OCI-LY7 (cell line): Measurements from ENCODE around the gene MDH2. TPM values are rescaled to one million over a fixed set of nuclear protein-coding genes. Genes with fewer than 3 reads are reported as not detected.
"Not testable (repeated sequence)": the region's sequence is repeated elsewhere in the genome, so short reads cannot be mapped to it uniquely, and the experiment has no call there.

Source experiments
- BruUV-seq: library from RNA; stranded (reverse); fragments of 400-500 nt; replicated peaks from 2 replicates; lab custom pipeline; 2021; lab: Mats Ljungman, UMichigan
- CTCF ChIA-PET: fragments of 300-600 bp; sonication (Branson Sonifier 250); formaldehyde crosslinking; loops from one replicate; lab custom pipeline; 2022; ENCODE audit warnings: antibody characterized with exemption; ENCODE audit not compliant: unreplicated experiment; lab: Charles Lee
- POLR2A ChIA-PET: fragments of 300-600 bp; sonication (Branson Sonifier 250); formaldehyde crosslinking; loops from one replicate; lab custom pipeline; 2022; ENCODE audit warnings: antibody characterized with exemption; lab: Charles Lee
- DNase-seq: peaks from one replicate; pipeline ENCODE4 v3.0.0-alpha.2; 2015; ENCODE audit warnings: low spot score
- H2AFZ ChIP-seq: fragments of 200-600 bp; sonication (generic), shearing (Covaris generic); 2 replicates; pipeline ENCODE4 v1.6.1; 2014; ENCODE audit warnings: mild to moderate bottlenecking, antibody characterized with exemption, low read length, moderate library complexity
- H3K27ac ChIP-seq: fragments of 200-600 bp; sonication (generic); 2 replicates; pipeline ENCODE4 v1.5.1; 2014; ENCODE audit warnings: mixed run types, low read depth, mild to moderate bottlenecking, moderate library complexity, low read length, inconsistent platforms; ENCODE audit not compliant: poor library complexity, severe bottlenecking
- H3K36me3 ChIP-seq: fragments of 200-600 bp; sonication (generic); 2 replicates; pipeline ENCODE4 v1.6.1; 2014; ENCODE audit warnings: mild to moderate bottlenecking, antibody characterized with exemption, low read length, moderate library complexity, mixed read lengths; ENCODE audit not compliant: insufficient read depth
- H3K4me1 ChIP-seq: fragments of 200-600 bp; sonication (generic); 2 replicates; pipeline ENCODE4 v1.5.1; 2014; ENCODE audit warnings: mild to moderate bottlenecking, low read length; ENCODE audit not compliant: insufficient read depth, poor library complexity, severe bottlenecking
- H3K4me2 ChIP-seq: fragments of 200-600 bp; sonication (generic); 2 replicates; pipeline ENCODE4 v1.6.1; 2014; ENCODE audit warnings: mild to moderate bottlenecking, low read length
- H3K4me3 ChIP-seq: fragments of 200-600 bp; sonication (generic); 2 replicates; pipeline ENCODE4 v1.5.1; 2014; ENCODE audit warnings: mild to moderate bottlenecking, low read depth, low read length; ENCODE audit not compliant: poor library complexity, severe bottlenecking
- H3K79me2 ChIP-seq: fragments of 200-600 bp; sonication (generic); 2 replicates; pipeline ENCODE4 v1.6.1; 2016; ENCODE audit warnings: low read depth, mild to moderate bottlenecking, low read length, moderate library complexity, mixed read lengths; ENCODE audit not compliant: insufficient read depth
- H3K9me2 ChIP-seq: fragments of 200-600 bp; sonication (generic); 2 replicates; pipeline ENCODE4 v1.6.1; 2016; ENCODE audit warnings: mild to moderate bottlenecking, low read length, mixed read lengths; ENCODE audit not compliant: insufficient read depth
- H3K9me3 ChIP-seq: fragments of 200-600 bp; sonication (generic); 2 replicates; pipeline ENCODE4 v1.6.1; 2014; ENCODE audit warnings: mild to moderate bottlenecking, mixed run types, low read length, mixed read lengths
- H4K20me1 ChIP-seq: fragments of 200-600 bp; sonication (generic); 2 replicates; pipeline ENCODE4 v1.6.1; 2014; ENCODE audit warnings: mild to moderate bottlenecking, antibody characterized with exemption, low read length, moderate library complexity, mixed read lengths; ENCODE audit not compliant: insufficient read depth
- EZH2phosphoT487 ChIP-seq: fragments of 200-600 bp; sonication (generic); IDR thresholded peaks from 2 replicates; pipeline ENCODE4 v1.6.1; 2018; ENCODE audit warnings: low read depth, borderline replicate concordance, mild to moderate bottlenecking, mixed run types, antibody characterized with exemption, low read length, moderate library complexity, mixed read lengths
- intact Hi-C: fragments of 100-400 bp; cut with micrococcal nuclease; formaldehyde crosslinking; loops from one replicate; pipeline ENCODE4 v1.10.0; 2022; ENCODE audit not compliant: unreplicated experiment
- total RNA-seq, 2 experiments: library from RNA; depleted of rRNA in 1 of 2; stranded (reverse); fragments of >200 nt in 1 of 2; shearing (Covaris generic) in 1 of 2; gene quantifications; 2 replicates each; pipeline ENCODE4 v1.2.3, GENCODE V29; 2014 to 2022
- TF ChIP-seq, protein P1 (sequence below): fragments of 200-600 bp; sonication (generic); conservative IDR thresholded peaks from 2 replicates; pipeline ENCODE4 v1.5.1; 2014; ENCODE audit warnings: mild to moderate bottlenecking, antibody characterized with exemption, low read length, moderate library complexity, mixed read lengths

MDH2 gene
- total RNA-seq, 2 experiments from 2014 or later: 155 to 253 TPM

DNA sequence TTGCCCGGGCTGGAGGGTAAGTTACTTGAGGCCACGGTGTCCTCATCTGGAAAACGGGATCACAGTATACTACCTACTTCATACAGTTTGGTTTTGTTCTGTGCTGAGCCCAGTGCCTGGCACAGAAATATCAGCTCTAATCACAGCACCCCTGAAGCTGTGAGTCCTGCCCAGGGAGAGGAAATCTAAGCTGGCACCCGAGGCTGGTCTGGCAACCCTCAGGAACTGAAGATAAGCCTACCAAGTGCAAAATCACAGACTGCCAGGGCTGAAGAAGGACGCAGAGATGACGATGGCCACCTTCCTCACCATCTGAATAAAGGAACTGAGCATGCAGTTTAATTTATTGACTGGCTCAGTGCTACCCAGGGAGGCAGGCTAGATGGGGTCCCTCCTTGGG, 45.8 kb upstream of the MDH2 start:
- no peak overlapping the region for H3K4me3 ChIP-seq
- no peak for TF ChIP-seq EZH2phosphoT487
- TF ChIP-seq, protein P1, sequence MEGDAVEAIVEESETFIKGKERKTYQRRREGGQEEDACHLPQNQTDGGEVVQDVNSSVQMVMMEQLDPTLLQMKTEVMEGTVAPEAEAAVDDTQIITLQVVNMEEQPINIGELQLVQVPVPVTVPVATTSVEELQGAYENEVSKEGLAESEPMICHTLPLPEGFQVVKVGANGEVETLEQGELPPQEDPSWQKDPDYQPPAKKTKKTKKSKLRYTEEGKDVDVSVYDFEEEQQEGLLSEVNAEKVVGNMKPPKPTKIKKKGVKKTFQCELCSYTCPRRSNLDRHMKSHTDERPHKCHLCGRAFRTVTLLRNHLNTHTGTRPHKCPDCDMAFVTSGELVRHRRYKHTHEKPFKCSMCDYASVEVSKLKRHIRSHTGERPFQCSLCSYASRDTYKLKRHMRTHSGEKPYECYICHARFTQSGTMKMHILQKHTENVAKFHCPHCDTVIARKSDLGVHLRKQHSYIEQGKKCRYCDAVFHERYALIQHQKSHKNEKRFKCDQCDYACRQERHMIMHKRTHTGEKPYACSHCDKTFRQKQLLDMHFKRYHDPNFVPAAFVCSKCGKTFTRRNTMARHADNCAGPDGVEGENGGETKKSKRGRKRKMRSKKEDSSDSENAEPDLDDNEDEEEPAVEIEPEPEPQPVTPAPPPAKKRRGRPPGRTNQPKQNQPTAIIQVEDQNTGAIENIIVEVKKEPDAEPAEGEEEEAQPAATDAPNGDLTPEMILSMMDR: no peak
- H3K79me2 ChIP-seq: no peaks in the 10 kb centered on the region
- no peak overlapping the region for H3K27ac ChIP-seq
- no peak overlapping the region for H3K4me2 ChIP-seq
- peaks cover 21% of the 10 kb centered on the region for H3K36me3 ChIP-seq
- no peaks in the 10 kb centered on the region for H4K20me1 ChIP-seq
- DNase-seq: no peak
- H3K9me3 ChIP-seq: no peaks in the 10 kb centered on the region
- no TSS peak for BruUV-seq
- H2AFZ ChIP-seq: no peak overlapping the region
- no peaks in the 10 kb centered on the region for H3K4me1 ChIP-seq
- CTCF ChIA-PET: no interaction called here
- POLR2A ChIA-PET: interaction anchor here (0.6 kb wide), 1 partner anchor 29 kb away, joined by 7 read pairs; no protein-coding TSS in a partner anchor
- intact Hi-C loops: no loop called here
- H3K9me2 ChIP-seq: no peaks in the 10 kb centered on the region

DNA sequence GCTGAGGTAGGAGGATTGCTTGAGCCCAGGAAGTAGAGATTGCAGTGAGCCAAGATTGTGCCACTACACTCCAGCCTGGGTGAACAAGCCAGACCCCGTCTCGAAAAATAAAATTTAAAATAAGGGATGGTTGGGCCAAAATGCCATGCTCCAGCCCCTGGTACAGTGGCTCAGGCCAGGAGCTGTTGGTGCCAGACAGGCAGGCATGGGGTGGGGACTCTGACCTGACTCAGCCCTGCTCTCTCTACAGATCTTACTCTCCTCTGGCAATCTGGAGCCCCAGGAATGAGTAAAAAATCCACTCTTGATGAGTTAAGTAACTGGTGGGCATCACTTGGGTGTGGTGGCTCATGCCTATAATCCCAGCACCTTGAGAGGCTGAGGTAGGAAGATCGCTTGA, 45.1 kb upstream of the MDH2 start:
- Histone ChIP-seq H3K27ac (no peak overlapping the region), H2AFZ (no peak overlapping the region), H3K36me3 (peaks cover 21% of the 10 kb centered on the region), H3K4me3 (no peak overlapping the region), H3K9me3 (no peaks in the 10 kb centered on the region), H3K4me1 (no peaks in the 10 kb centered on the region), H3K9me2 (no peaks in the 10 kb centered on the region), H3K4me2 (no peak overlapping the region), H4K20me1 (no peaks in the 10 kb centered on the region), H3K79me2 (no peaks in the 10 kb centered on the region)
- ChIA-PET POLR2A (interaction anchor here (0.6 kb wide), 1 partner anchor 28 kb away, joined by 7 read pairs; no protein-coding TSS in a partner anchor), CTCF (no interaction called here)
- no peak for DNase-seq
- TF ChIP-seq EZH2phosphoT487: no peak
- TF ChIP-seq, protein P1: no peak
- intact Hi-C loops: no loop called here
- BruUV-seq: no TSS peak

DNA sequence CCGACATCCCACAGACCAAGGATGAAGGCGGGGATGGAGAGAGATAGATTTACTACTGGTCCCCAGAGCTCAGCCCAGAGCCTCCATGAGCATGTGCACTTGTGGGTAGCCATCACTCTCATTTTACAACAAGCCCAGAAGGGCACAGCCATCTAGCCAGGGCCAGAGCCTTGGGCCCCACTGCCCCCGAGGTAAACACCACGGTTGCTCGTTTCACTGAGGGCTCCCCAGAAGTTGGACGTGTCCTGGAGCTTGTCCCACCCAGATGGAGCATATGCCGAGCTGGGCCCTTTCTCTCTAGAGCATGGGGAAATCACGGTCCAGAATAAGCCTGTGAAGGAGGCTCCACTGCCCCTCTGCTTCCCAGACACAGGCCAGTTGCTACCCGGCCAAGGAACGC, 44.6 kb upstream of the MDH2 start:
- H3K27ac ChIP-seq: no peak overlapping the region
- no peaks in the 10 kb centered on the region for H4K20me1 ChIP-seq
- H3K4me3 ChIP-seq: no peak overlapping the region
- no TSS peak for BruUV-seq
- H3K9me3 ChIP-seq: no peaks in the 10 kb centered on the region
- POLR2A ChIA-PET: no interaction called here
- H3K36me3 ChIP-seq: peaks cover 21% of the 10 kb centered on the region
- intact Hi-C loops: no loop called here
- no peak overlapping the region for H3K4me2 ChIP-seq
- no peak for DNase-seq
- TF ChIP-seq, protein P1: no peak
- TF ChIP-seq EZH2phosphoT487: no peak
- no peak overlapping the region for H2AFZ ChIP-seq
- CTCF ChIA-PET: no interaction called here
- H3K9me2 ChIP-seq: no peaks in the 10 kb centered on the region
- no peaks in the 10 kb centered on the region for H3K79me2 ChIP-seq
- H3K4me1 ChIP-seq: no peaks in the 10 kb centered on the region

DNA sequence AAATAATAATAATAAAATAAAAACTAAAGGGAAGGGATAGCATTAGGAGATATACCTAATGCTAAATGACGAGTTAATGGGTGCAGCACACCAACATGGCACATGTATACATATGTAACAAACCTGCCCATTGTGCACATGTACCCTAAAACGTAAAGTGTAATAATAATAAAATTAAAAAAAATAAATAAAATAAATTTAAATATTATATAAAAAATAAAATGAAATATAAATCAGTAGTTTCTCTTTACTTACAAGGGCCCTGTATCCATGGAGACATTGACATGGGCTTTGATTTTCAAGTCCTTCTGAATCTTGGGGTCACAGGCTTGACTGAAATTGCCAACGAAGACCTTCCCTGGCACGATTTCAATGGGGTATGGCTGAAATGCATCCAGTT, 42.9 kb upstream of the MDH2 start:
- H3K4me3 ChIP-seq, CTCF ChIA-PET, H3K9me2 ChIP-seq, H3K79me2 ChIP-seq, H3K4me1 ChIP-seq, POLR2A ChIA-PET, intact Hi-C loops, H2AFZ ChIP-seq, BruUV-seq, H3K27ac ChIP-seq, H3K9me3 ChIP-seq, H4K20me1 ChIP-seq, H3K4me2 ChIP-seq, DNase-seq: not testable (repeated sequence)
- H3K36me3 ChIP-seq: peaks cover 21% of the 10 kb centered on the region
